Globus pallidus (tissue), 1 donor: ENCODE data around the gene PHF20.
"Not testable (repeated sequence)": the region's sequence is repeated elsewhere in the genome, so short reads cannot be mapped to it uniquely, and the experiment has no call there.

Source experiments
- DNase-seq: peaks from one replicate; pipeline ENCODE4 v3.0.0-alpha.2; 2015; ENCODE audit warnings: low spot score

Gene PHF20

GRCh38 chr20:35776513-35777101 is 4.8 kb downstream of the PHF20 start:
- DNase-seq, result peak; percentile 43

GRCh38 chr20:35783811-35784210 is 12.0 kb downstream of the PHF20 start:
- DNase-seq, result not testable (repeated sequence)

- DNase-seq, result not testable (repeated sequence)
Observed at GRCh38 chr20:35785541-35785940, 13.7 kb downstream of the PHF20 start.

- DNase-seq, result no peak
Observed at GRCh38 chr20:35788796-35789195, 17.0 kb downstream of the PHF20 start.

GRCh38 chr20:35791097-35791496 is 19.3 kb downstream of the PHF20 start:
- no peak for DNase-seq

GRCh38 chr20:35791821-35792220 is 20.0 kb downstream of the PHF20 start:
- DNase-seq, result no peak

GRCh38 chr20:35792740-35793139 is 20.9 kb downstream of the PHF20 start:
- DNase-seq, result no peak

GRCh38 chr20:35796571-35796970 is 24.8 kb downstream of the PHF20 start:
- no peak for DNase-seq

GRCh38 chr20:35801865-35802264 is 30.1 kb downstream of the PHF20 start:
- no peak for DNase-seq

- no peak for DNase-seq
Observed at GRCh38 chr20:35806075-35806474, 34.3 kb downstream of the PHF20 start.

GRCh38 chr20:35807877-35808276 is 36.1 kb downstream of the PHF20 start:
- DNase-seq, result no peak

- DNase-seq, result no peak
Observed at GRCh38 chr20:35820715-35821114, 48.9 kb downstream of the PHF20 start.

GRCh38 chr20:35821807-35822242 is 50.0 kb downstream of the PHF20 start:
- DNase-seq, result no peak

GRCh38 chr20:35823147-35823546 is 51.3 kb downstream of the PHF20 start:
- DNase-seq, result no peak

- no peak for DNase-seq
Observed at GRCh38 chr20:35823937-35824336, 52.1 kb downstream of the PHF20 start.

GRCh38 chr20:35826397-35826998 is 54.7 kb downstream of the PHF20 start:
- DNase-seq, result no peak

GRCh38 chr20:35828434-35828833 is 56.6 kb downstream of the PHF20 start:
- DNase-seq, result no peak

GRCh38 chr20:35828916-35829315 is 57.1 kb downstream of the PHF20 start:
- no peak for DNase-seq

- DNase-seq, result no peak
Observed at GRCh38 chr20:35830264-35830663, 58.4 kb downstream of the PHF20 start.

- no peak for DNase-seq
Observed at GRCh38 chr20:35831029-35831428, 59.2 kb downstream of the PHF20 start.

- no peak for DNase-seq
Observed at GRCh38 chr20:35831971-35832370, 60.2 kb downstream of the PHF20 start.

GRCh38 chr20:35833241-35833640 is 61.4 kb downstream of the PHF20 start:
- no peak for DNase-seq

GRCh38 chr20:35837577-35838195 is 65.9 kb downstream of the PHF20 start:
- no peak for DNase-seq

- DNase-seq, result no peak
Observed at GRCh38 chr20:35838205-35838604, 66.4 kb downstream of the PHF20 start.
